Measurements from ENCODE around the gene ADD1.

Gene ADD1

GRCh38 chr4:2834001-2834921, 9.4 kb upstream of the ADD1 start:
- H3K36me3 Mint-ChIP-seq: no peaks in the 10 kb centered on the region
- H3K4me3 Mint-ChIP-seq: no peak overlapping the region
- H3K4me1 Mint-ChIP-seq: peaks cover 51% of the 10 kb centered on the region

GRCh38 chr4:2835978-2836377, 7.7 kb upstream of the ADD1 start:
- Mint-ChIP-seq H3K27ac (no peak overlapping the region), H3K9me3 (no peaks in the 10 kb centered on the region), H3K4me3 (no peak overlapping the region), H3K27me3 (no peaks in the 10 kb centered on the region), H3K36me3 (peaks cover 3% of the 10 kb centered on the region), H3K4me1 (peaks cover 62% of the 10 kb centered on the region)

More at GRCh38 chr4:2834001-2834921, 9.4 kb upstream of the ADD1 start:
- no peaks in the 10 kb centered on the region for H3K9me3 Mint-ChIP-seq
- H3K27me3 Mint-ChIP-seq: no peaks in the 10 kb centered on the region
- no peak overlapping the region for H3K27ac Mint-ChIP-seq

- peaks cover 66% of the 10 kb centered on the region for H3K4me1 Mint-ChIP-seq
- no peak overlapping the region for H3K4me3 Mint-ChIP-seq
These were observed 7.2 kb upstream of the ADD1 start for GRCh38 chr4:2836391-2836859.

GRCh38 chr4:2837110-2837903, 6.3 kb upstream of the ADD1 start:
- H3K27ac Mint-ChIP-seq: peak overlapping the region; percentile 88
- no peaks in the 10 kb centered on the region for H3K9me3 Mint-ChIP-seq
- peaks cover 4% of the 10 kb centered on the region for H3K36me3 Mint-ChIP-seq
- H3K27me3 Mint-ChIP-seq: no peaks in the 10 kb centered on the region
- peak overlapping the region; percentile 82 for H3K4me3 Mint-ChIP-seq
- peaks cover 71% of the 10 kb centered on the region for H3K4me1 Mint-ChIP-seq

More at GRCh38 chr4:2836391-2836859, 7.2 kb upstream of the ADD1 start:
- Mint-ChIP-seq H3K36me3 (peaks cover 4% of the 10 kb centered on the region), H3K27me3 (no peaks in the 10 kb centered on the region), H3K27ac (no peak overlapping the region), H3K9me3 (no peaks in the 10 kb centered on the region)

GRCh38 chr4:2837904-2838496, 5.6 kb upstream of the ADD1 start:
- peaks cover 77% of the 10 kb centered on the region for H3K4me1 Mint-ChIP-seq
- H3K27me3 Mint-ChIP-seq: no peaks in the 10 kb centered on the region
- no peaks in the 10 kb centered on the region for H3K9me3 Mint-ChIP-seq
- peak overlapping the region; percentile 82 for H3K4me3 Mint-ChIP-seq
- peak overlapping the region; percentile 88 for H3K27ac Mint-ChIP-seq
- H3K36me3 Mint-ChIP-seq: peaks cover 4% of the 10 kb centered on the region

- Mint-ChIP-seq H3K27ac (peak overlapping the region; percentile 88), H3K4me3 (peak overlapping the region; percentile 82), H3K27me3 (no peaks in the 10 kb centered on the region), H3K36me3 (peaks cover 4% of the 10 kb centered on the region), H3K9me3 (no peaks in the 10 kb centered on the region), H3K4me1 (peaks cover 77% of the 10 kb centered on the region)
These were observed 4.6 kb upstream of the ADD1 start for GRCh38 chr4:2839060-2839459.

- Mint-ChIP-seq H3K27me3 (no peaks in the 10 kb centered on the region), H3K4me1 (peaks cover 75% of the 10 kb centered on the region), H3K27ac (peak overlapping the region; percentile 85), H3K4me3 (peak overlapping the region; percentile 84), H3K9me3 (no peaks in the 10 kb centered on the region), H3K36me3 (peaks cover 4% of the 10 kb centered on the region)
These were observed 869 bp upstream of the ADD1 start for GRCh38 chr4:2842687-2843262.

GRCh38 chr4:2843941-2844584, 419 bp downstream of the ADD1 start:
- H3K4me1 Mint-ChIP-seq: peaks cover 75% of the 10 kb centered on the region
- H3K27ac Mint-ChIP-seq: peak overlapping the region; percentile 97
- no peaks in the 10 kb centered on the region for H3K27me3 Mint-ChIP-seq
- no peaks in the 10 kb centered on the region for H3K9me3 Mint-ChIP-seq
- H3K4me3 Mint-ChIP-seq: peak overlapping the region; percentile 96
- peaks cover 4% of the 10 kb centered on the region for H3K36me3 Mint-ChIP-seq

GRCh38 chr4:2846172-2846571, 2.5 kb downstream of the ADD1 start:
- Mint-ChIP-seq H3K27me3 (no peaks in the 10 kb centered on the region), H3K9me3 (no peaks in the 10 kb centered on the region), H3K36me3 (no peaks in the 10 kb centered on the region), H3K4me1 (peaks cover 77% of the 10 kb centered on the region), H3K4me3 (peak overlapping the region; percentile 96), H3K27ac (peak overlapping the region; percentile 97)

- Mint-ChIP-seq H3K27ac (peak overlapping the region; percentile 57), H3K4me1 (peaks cover 82% of the 10 kb centered on the region), H3K27me3 (no peaks in the 10 kb centered on the region), H3K36me3 (no peaks in the 10 kb centered on the region), H3K9me3 (no peaks in the 10 kb centered on the region), H3K4me3 (peak overlapping the region; percentile 11)
These were observed 3.7 kb downstream of the ADD1 start for GRCh38 chr4:2847302-2847871.

GRCh38 chr4:2848449-2848848, 4.8 kb downstream of the ADD1 start:
- Mint-ChIP-seq H3K9me3 (no peaks in the 10 kb centered on the region), H3K4me1 (peaks cover 81% of the 10 kb centered on the region), H3K27me3 (no peaks in the 10 kb centered on the region), H3K27ac (peak overlapping the region; percentile 79), H3K4me3 (no peak overlapping the region), H3K36me3 (no peaks in the 10 kb centered on the region)

GRCh38 chr4:2849267-2850152, 5.9 kb downstream of the ADD1 start:
- peaks cover 86% of the 10 kb centered on the region for H3K4me1 Mint-ChIP-seq
- H3K9me3 Mint-ChIP-seq: no peaks in the 10 kb centered on the region
- no peak overlapping the region for H3K4me3 Mint-ChIP-seq
- peak overlapping the region; percentile 65 for H3K27ac Mint-ChIP-seq
- H3K27me3 Mint-ChIP-seq: no peaks in the 10 kb centered on the region
- H3K36me3 Mint-ChIP-seq: peaks cover 1% of the 10 kb centered on the region

- peak overlapping the region; percentile 44 for H3K4me3 Mint-ChIP-seq
- peaks cover 86% of the 10 kb centered on the region for H3K4me1 Mint-ChIP-seq
- peaks cover 1% of the 10 kb centered on the region for H3K36me3 Mint-ChIP-seq
- H3K27ac Mint-ChIP-seq: peak overlapping the region; percentile 88
- H3K9me3 Mint-ChIP-seq: no peaks in the 10 kb centered on the region
- H3K27me3 Mint-ChIP-seq: no peaks in the 10 kb centered on the region
These were observed 7.5 kb downstream of the ADD1 start for GRCh38 chr4:2850966-2851798.

Measured in activated naive CD4-positive, alpha-beta T cell treated with anti-CD3 and anti-CD28 coated beads, Interleukin-2, amount 50 U/mL, for 24 hours (primary cell).